SK-N-SH treated with all-trans-retinoic acid at 6 μM for 48 hours (cell line): ENCODE results near the gene IMMP2L.

Source experiments
- ATAC-seq: fragments of 200-7000 bp; cut with Tn5 transposase; 3 replicates; pipeline ENCODE4 v1.9.1; 2020; ENCODE audit warnings: mild to moderate bottlenecking, moderate library complexity
- ARNTL ChIP-seq: fragments of 450-650 bp; formaldehyde crosslinking; IDR thresholded peaks from 2 replicates; pipeline ENCODE4 v1.5.0; 2020; ENCODE audit warnings: low read depth, mild to moderate bottlenecking, moderate library complexity, borderline replicate concordance
- CREB5 ChIP-seq: fragments of 250-450 bp; sonication (Bioruptor Pico); IDR thresholded peaks from 2 replicates; pipeline ENCODE4 v1.5.1; 2020; ENCODE audit warnings: low read depth, mild to moderate bottlenecking, moderate library complexity
- CSDC2 ChIP-seq: fragments of 250-450 bp; sonication (Bioruptor Pico); IDR thresholded peaks from 2 replicates; pipeline ENCODE4 v1.5.0; 2020; ENCODE audit warnings: mild to moderate bottlenecking, moderate library complexity
- ESRRG ChIP-seq: fragments of 250-450 bp; sonication (Bioruptor Pico); IDR thresholded peaks from 2 replicates; pipeline ENCODE4 v1.6.1; 2021; ENCODE audit warnings: mild to moderate bottlenecking
- GLIS3 ChIP-seq: fragments of 250-450 bp; sonication (Bioruptor Pico); IDR thresholded peaks from 2 replicates; pipeline ENCODE4 v1.5.0; 2020; ENCODE audit warnings: mild to moderate bottlenecking, moderate library complexity
- ISL1 ChIP-seq: fragments of 250-450 bp; sonication (Bioruptor Pico); IDR thresholded peaks from 2 replicates; pipeline ENCODE4 v2.1.2; 2022; ENCODE audit warnings: mild to moderate bottlenecking, moderate library complexity
- OSR1 ChIP-seq: fragments of 250-450 bp; sonication (Bioruptor Pico); IDR thresholded peaks from 2 replicates; pipeline ENCODE4 v1.8.0; 2022; ENCODE audit warnings: moderate library complexity, mild to moderate bottlenecking, inconsistent platforms
- POU6F1 ChIP-seq: fragments of 250-450 bp; sonication (Bioruptor Pico); IDR thresholded peaks from 2 replicates; pipeline ENCODE4 v1.8.0; 2021; ENCODE audit warnings: low read depth, mild to moderate bottlenecking, moderate library complexity, borderline replicate concordance
- PPARA ChIP-seq: fragments of 250-450 bp; sonication (Bioruptor Pico); IDR thresholded peaks from 2 replicates; pipeline ENCODE4 v1.5.0; 2020; ENCODE audit warnings: mild to moderate bottlenecking, borderline replicate concordance
- SNAI2 ChIP-seq: fragments of 250-450 bp; sonication (Bioruptor Pico); IDR thresholded peaks from 2 replicates; pipeline ENCODE4 v1.5.0; 2020; ENCODE audit warnings: mild to moderate bottlenecking, moderate library complexity
- TOX ChIP-seq: fragments of 250-450 bp; sonication (Bioruptor Pico); IDR thresholded peaks from 2 replicates; pipeline ENCODE4 v1.8.0; 2021; ENCODE audit warnings: mild to moderate bottlenecking, moderate library complexity, borderline replicate concordance
- ZFP3 ChIP-seq: fragments of 250-450 bp; sonication (Bioruptor Pico); IDR thresholded peaks from 2 replicates; pipeline ENCODE4 v1.5.0; 2020; ENCODE audit warnings: mild to moderate bottlenecking, moderate library complexity
- ZFP30 ChIP-seq: fragments of 450-650 bp; formaldehyde crosslinking; IDR thresholded peaks from 2 replicates; pipeline ENCODE4 v1.5.0; 2022; ENCODE audit warnings: mild to moderate bottlenecking, moderate library complexity
- TF ChIP-seq, protein P1 (sequence below): fragments of 250-450 bp; sonication (Bioruptor Pico); IDR thresholded peaks from 2 replicates; pipeline ENCODE4 v1.5.0; 2020; ENCODE audit warnings: mild to moderate bottlenecking, moderate library complexity
- TF ChIP-seq, protein P2 (sequence below): fragments of 250-450 bp; sonication (Bioruptor Pico); IDR thresholded peaks from 2 replicates; pipeline ENCODE4 v1.8.0; 2020; ENCODE audit warnings: mild to moderate bottlenecking, moderate library complexity, borderline replicate concordance

Gene IMMP2L

DNA sequence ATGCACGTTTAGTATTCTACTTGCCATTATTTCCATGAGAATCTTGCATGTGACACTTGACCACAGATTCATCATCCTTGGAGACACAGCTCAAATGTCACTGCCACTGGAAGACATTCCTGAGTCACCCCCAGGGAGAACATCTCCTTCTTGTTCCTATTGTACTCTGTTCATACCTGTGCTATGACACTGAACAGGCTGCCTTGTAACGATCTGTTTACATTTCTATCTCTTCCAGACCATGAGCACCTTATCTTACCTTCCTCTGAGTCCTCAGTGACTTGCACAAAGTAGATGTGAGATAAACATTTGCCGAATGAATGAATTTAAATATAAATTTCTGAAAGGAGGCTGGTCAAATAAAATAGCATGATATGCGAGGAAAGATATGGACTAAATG, 803.2 kb downstream of the IMMP2L start:
- TF ChIP-seq CREB5 (CRISPR knock-in tag) (no peak), ISL1 (CRISPR knock-in tag) (no peak)
- no peak for ATAC-seq

DNA sequence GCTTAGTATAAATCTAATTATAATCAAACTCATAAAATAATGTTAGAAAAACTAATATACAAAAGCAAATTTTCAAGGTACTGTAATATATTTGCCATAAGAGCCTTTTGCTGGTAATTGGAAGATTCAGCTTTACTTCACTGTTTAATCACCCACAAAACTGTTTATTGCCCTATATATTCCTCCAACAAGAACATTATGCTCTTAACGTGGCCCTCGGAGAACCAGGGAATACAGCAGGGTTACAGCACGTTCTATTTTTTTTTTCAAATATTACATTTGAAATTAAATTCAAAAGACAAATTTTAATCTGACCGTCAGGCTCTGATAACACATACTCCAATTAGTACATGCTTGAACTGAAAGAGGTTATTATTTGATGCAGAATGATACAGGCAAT, 807.6 kb downstream of the IMMP2L start:
- no peak for ATAC-seq

GRCh38 chr7:110750931-110751605, 811.2 kb downstream of the IMMP2L start:
- ATAC-seq: no peak
- TF ChIP-seq ESRRG (CRISPR knock-in tag) (no peak), PPARA (CRISPR knock-in tag) (no peak), ZFP30 (CRISPR knock-in tag) (no peak), ZFP3 (no peak), POU6F1 (CRISPR knock-in tag) (no peak), CSDC2 (CRISPR knock-in tag) (no peak), SNAI2 (no peak), CREB5 (CRISPR knock-in tag) (no peak)
- TF ChIP-seq, all 23 proteins: peak for 0

More for the DNA sequence above, 807.6 kb downstream of the IMMP2L start:
- TF ChIP-seq PPARA (CRISPR knock-in tag): no peak

DNA sequence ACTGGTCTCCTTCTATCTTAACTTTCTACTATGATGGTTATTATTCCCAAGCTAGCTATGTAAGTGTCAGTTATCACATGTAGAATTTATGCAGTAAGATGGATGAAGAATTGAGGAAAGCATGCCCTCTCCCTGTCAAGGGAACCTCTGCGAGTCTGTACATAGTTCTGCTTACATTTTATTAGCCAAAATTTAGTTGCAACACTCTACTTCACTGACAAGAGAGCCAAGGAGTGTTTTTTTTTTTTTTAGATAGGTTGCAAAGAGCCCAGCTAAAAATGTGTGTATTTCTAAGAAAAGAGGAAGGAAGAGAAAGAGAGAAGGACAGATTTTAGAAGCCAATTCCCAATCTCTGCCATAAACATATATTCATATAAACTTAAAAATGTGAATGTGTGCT, 829.1 kb downstream of the IMMP2L start:
- TF ChIP-seq POU6F1 (CRISPR knock-in tag): no peak
- TF ChIP-seq ARNTL (CRISPR knock-in tag): no peak
- TF ChIP-seq, protein P1, sequence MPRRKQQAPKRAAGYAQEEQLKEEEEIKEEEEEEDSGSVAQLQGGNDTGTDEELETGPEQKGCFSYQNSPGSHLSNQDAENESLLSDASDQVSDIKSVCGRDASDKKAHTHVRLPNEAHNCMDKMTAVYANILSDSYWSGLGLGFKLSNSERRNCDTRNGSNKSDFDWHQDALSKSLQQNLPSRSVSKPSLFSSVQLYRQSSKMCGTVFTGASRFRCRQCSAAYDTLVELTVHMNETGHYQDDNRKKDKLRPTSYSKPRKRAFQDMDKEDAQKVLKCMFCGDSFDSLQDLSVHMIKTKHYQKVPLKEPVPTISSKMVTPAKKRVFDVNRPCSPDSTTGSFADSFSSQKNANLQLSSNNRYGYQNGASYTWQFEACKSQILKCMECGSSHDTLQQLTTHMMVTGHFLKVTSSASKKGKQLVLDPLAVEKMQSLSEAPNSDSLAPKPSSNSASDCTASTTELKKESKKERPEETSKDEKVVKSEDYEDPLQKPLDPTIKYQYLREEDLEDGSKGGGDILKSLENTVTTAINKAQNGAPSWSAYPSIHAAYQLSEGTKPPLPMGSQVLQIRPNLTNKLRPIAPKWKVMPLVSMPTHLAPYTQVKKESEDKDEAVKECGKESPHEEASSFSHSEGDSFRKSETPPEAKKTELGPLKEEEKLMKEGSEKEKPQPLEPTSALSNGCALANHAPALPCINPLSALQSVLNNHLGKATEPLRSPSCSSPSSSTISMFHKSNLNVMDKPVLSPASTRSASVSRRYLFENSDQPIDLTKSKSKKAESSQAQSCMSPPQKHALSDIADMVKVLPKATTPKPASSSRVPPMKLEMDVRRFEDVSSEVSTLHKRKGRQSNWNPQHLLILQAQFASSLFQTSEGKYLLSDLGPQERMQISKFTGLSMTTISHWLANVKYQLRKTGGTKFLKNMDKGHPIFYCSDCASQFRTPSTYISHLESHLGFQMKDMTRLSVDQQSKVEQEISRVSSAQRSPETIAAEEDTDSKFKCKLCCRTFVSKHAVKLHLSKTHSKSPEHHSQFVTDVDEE: no peak
- TF ChIP-seq, protein P2, sequence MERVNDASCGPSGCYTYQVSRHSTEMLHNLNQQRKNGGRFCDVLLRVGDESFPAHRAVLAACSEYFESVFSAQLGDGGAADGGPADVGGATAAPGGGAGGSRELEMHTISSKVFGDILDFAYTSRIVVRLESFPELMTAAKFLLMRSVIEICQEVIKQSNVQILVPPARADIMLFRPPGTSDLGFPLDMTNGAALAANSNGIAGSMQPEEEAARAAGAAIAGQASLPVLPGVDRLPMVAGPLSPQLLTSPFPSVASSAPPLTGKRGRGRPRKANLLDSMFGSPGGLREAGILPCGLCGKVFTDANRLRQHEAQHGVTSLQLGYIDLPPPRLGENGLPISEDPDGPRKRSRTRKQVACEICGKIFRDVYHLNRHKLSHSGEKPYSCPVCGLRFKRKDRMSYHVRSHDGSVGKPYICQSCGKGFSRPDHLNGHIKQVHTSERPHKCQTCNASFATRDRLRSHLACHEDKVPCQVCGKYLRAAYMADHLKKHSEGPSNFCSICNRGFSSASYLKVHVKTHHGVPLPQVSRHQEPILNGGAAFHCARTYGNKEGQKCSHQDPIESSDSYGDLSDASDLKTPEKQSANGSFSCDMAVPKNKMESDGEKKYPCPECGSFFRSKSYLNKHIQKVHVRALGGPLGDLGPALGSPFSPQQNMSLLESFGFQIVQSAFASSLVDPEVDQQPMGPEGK: no peak
- no peak for ATAC-seq

- no peak for ATAC-seq
- no peak for TF ChIP-seq GLIS3 (CRISPR knock-in tag)
- TF ChIP-seq ESRRG (CRISPR knock-in tag): no peak
- TF ChIP-seq PPARA (CRISPR knock-in tag): no peak
- TF ChIP-seq OSR1 (CRISPR knock-in tag): no peak
- TF ChIP-seq CREB5 (CRISPR knock-in tag): no peak
- no peak for TF ChIP-seq POU6F1 (CRISPR knock-in tag)
- TF ChIP-seq, protein P1: no peak
- TF ChIP-seq TOX (CRISPR knock-in tag): no peak
Measured at GRCh38 chr7:110724811-110725210, 837.5 kb downstream of the IMMP2L start.
